ENCODE measurements around the gene LDLRAD3. TPM values are rescaled to one million over a fixed set of nuclear protein-coding genes. Genes with fewer than 3 reads are reported as not detected.

LDLRAD3 gene
- total RNA-seq, 1 donor from 2014 or later = 7.7 TPM

DNA sequence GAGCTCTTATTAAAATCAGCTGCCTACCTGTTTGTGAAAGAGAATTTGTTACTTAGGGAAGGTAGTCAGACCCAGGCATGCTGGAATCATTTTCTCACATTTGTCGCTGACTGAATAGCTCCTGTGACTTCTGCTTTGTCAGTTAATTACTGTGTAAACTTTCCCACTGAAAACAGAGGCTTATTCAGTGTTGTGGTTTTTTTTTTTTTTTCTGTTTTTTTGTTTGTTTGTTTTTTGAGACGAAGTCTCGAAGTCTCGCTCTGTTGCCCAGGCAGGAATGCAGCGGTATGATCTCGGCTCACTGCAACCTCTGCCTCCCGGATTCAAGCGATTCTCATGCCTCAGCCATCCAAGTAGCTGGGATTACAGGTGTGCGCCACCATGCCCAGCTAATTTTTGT, 5.6 kb upstream of the LDLRAD3 start:
- DNase-seq = no peak
- intact Hi-C loops (cut with DNase I) = no loop called here
- H3K27me3 ChIP-seq (ENCODE audit: low read depth) = no peaks in the 10 kb centered on the region
- H3K36me3 ChIP-seq = no peaks in the 10 kb centered on the region
- H3K27ac ChIP-seq = no peak overlapping the region
- no peak overlapping the region for H3K4me3 ChIP-seq
- TF ChIP-seq, protein P1, sequence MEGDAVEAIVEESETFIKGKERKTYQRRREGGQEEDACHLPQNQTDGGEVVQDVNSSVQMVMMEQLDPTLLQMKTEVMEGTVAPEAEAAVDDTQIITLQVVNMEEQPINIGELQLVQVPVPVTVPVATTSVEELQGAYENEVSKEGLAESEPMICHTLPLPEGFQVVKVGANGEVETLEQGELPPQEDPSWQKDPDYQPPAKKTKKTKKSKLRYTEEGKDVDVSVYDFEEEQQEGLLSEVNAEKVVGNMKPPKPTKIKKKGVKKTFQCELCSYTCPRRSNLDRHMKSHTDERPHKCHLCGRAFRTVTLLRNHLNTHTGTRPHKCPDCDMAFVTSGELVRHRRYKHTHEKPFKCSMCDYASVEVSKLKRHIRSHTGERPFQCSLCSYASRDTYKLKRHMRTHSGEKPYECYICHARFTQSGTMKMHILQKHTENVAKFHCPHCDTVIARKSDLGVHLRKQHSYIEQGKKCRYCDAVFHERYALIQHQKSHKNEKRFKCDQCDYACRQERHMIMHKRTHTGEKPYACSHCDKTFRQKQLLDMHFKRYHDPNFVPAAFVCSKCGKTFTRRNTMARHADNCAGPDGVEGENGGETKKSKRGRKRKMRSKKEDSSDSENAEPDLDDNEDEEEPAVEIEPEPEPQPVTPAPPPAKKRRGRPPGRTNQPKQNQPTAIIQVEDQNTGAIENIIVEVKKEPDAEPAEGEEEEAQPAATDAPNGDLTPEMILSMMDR (IDR thresholded peaks at IDR 0.05) = no peak
- no peaks in the 10 kb centered on the region for H3K4me1 ChIP-seq
- ATAC-seq = no peak
- H3K9me3 ChIP-seq = no peaks in the 10 kb centered on the region

DNA sequence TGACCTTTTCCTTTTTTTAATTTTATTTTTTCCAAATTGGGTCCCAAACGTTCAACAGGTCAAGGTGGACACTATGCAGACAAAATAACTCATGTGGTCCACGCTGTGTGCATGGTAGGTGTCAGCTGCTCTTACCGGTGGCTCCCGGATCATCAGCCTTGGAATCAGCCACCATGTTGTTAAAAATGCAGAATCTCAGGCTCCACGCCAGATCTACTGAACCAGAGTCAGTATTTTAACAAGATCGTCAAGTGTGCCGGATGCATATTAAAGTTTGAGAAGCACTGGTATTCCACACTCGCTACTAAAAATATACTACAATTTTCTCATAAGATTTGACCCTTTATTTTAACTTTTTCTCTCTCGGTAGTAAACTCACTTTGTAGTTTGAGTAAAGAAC, 553 bp upstream of the LDLRAD3 start:
- intact Hi-C loops (cut with DNase I) = no loop called here
- peak overlapping the region; percentile 60 for H3K4me3 ChIP-seq
- no peaks in the 10 kb centered on the region for H3K36me3 ChIP-seq
- no peaks in the 10 kb centered on the region for H3K9me3 ChIP-seq
- peaks cover 9% of the 10 kb centered on the region for H3K4me1 ChIP-seq
- peak overlapping the region; percentile 14 for H3K27ac ChIP-seq
- TF ChIP-seq, protein P1 (IDR thresholded peaks at IDR 0.05) = no peak
- no peak for DNase-seq
- ATAC-seq = peak in 1 of 2 donors; percentile 6
- H3K27me3 ChIP-seq (ENCODE audit: low read depth) = no peaks in the 10 kb centered on the region

DNA sequence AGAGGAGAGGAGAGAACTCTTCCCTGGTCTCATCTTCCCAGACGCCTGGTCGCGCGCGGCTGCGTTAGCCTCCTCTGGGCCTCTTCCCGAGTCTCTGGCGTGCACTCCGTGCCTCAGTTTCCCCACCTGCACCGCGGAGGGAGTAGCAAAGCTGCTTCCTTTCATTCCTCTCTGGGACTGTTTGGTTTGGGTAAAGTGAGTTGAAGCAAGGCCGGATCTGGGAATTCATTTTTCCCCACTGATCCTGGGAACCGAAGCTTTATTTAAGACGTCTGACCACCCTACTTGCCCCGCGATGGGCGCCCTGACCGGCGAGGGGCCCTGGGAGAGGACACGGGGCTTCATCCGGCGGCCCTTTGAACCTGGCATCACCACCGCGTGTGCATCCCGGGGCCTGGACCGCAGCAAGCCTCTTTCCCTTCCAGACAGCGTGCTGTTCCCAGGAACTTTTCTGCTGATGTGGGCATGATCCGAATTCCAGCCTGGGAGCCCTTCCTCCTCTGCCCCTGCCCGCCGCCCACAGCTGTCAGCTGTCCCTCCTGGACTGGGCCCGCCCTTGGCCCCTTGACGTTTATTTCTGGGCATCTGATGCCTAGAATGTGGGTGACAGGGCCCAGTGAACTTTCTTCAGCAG, 758 bp downstream of the LDLRAD3 start:
- no peak overlapping the region for H3K27ac ChIP-seq
- intact Hi-C loops (cut with DNase I) = no loop called here

DNA sequence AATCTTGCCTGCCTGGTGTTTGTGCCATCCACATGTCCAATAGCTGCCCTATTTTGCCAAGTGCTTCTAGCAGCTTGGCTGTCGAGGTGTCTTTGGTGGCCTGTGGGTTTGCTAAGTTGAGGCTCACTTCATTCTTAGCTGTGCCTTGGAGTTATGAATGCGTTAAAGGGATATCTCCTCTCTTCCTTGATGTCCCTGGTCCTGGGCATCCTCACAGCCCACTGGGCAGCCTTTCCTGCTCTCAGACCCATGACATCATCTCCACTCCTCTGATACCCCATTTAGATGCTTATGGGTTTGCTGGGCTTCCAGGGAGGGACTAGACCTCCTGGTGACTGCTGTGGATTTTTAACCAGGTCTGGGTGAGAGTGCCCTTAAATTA, 1.3 kb downstream of the LDLRAD3 start:
- peaks cover 9% of the 10 kb centered on the region for H3K4me1 ChIP-seq
- TF ChIP-seq, protein P1 (IDR thresholded peaks at IDR 0.05) = no peak
- no peak for ATAC-seq
- no peak for DNase-seq
- H3K27me3 ChIP-seq (ENCODE audit: low read depth) = no peaks in the 10 kb centered on the region
- peak overlapping the region; percentile 60 for H3K4me3 ChIP-seq
- intact Hi-C loops (cut with DNase I) = no loop called here
- H3K36me3 ChIP-seq = no peaks in the 10 kb centered on the region
- no peak overlapping the region for H3K27ac ChIP-seq
- H3K9me3 ChIP-seq = no peaks in the 10 kb centered on the region

More for the DNA sequence above, 758 bp downstream of the LDLRAD3 start:
- no peaks in the 10 kb centered on the region for H3K9me3 ChIP-seq
- H3K4me1 ChIP-seq = peaks cover 9% of the 10 kb centered on the region
- peak; percentile 19 to 26 for ATAC-seq
- H3K36me3 ChIP-seq = no peaks in the 10 kb centered on the region
- peak; percentile 52 for DNase-seq
- peak overlapping the region; percentile 60 for H3K4me3 ChIP-seq
- TF ChIP-seq, protein P1 (IDR thresholded peaks at IDR 0.05) = no peak
- H3K27me3 ChIP-seq (ENCODE audit: low read depth) = no peaks in the 10 kb centered on the region

- no peaks in the 10 kb centered on the region for H3K27me3 ChIP-seq (ENCODE audit: low read depth)
- H3K9me3 ChIP-seq = no peaks in the 10 kb centered on the region
- H3K4me1 ChIP-seq = peaks cover 9% of the 10 kb centered on the region
- no peak for ATAC-seq
- intact Hi-C loops (cut with DNase I) = no loop called here
- no peak overlapping the region for H3K4me3 ChIP-seq
- DNase-seq = no peak
- H3K36me3 ChIP-seq = no peaks in the 10 kb centered on the region
- TF ChIP-seq, protein P1 (IDR thresholded peaks at IDR 0.05) = no peak
- no peak overlapping the region for H3K27ac ChIP-seq
These were observed 2.9 kb downstream of the LDLRAD3 start for GRCh38 chr11:35946766-35947165.

All from lower lobe of right lung (tissue), 2 donors.